GM19452 (cell line): ENCODE measurements around the gene TTC39A.

Experiments
- ATAC-seq: cut with Tn5 transposase; IDR thresholded peaks from one replicate; pipeline ENCODE4 v1.9.1; 2021; ENCODE audit not compliant: unreplicated experiment

The TTC39A gene

DNA sequence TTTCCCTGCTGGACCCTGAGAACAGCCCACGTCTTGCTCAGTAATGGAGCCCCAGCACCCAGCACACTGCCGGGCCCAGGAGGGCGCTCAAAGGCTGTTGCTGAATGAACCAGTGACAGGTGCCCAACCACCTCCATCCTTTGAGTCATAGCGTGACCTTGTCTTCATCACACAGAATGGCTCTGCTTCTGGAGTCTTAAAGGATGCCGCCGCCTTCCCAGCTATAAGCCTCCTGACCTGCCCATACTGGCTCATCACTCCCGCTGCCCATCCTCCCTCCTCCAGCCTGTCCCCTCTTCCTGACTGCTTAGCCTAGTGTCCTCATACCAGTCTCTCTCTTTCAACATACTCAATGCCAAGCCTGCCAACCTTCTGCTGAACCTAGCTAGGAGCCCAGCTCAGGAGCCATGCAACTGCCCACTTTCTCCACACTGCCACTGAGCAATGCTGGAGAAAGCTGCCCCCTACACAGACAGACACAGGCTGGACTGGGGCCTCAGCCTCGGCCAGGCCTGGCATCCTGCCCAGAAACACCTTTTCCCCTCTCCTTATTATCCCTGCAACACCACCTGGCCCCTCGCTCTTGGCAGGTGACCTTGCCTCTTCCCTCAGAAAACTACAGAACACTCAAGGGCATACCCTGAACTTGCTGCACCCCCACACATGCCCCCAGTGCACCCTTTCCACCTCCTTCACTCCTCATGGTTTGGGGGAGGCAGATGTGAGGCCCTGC is 14.1 kb downstream of the TTC39A start:
- no peak for ATAC-seq

DNA sequence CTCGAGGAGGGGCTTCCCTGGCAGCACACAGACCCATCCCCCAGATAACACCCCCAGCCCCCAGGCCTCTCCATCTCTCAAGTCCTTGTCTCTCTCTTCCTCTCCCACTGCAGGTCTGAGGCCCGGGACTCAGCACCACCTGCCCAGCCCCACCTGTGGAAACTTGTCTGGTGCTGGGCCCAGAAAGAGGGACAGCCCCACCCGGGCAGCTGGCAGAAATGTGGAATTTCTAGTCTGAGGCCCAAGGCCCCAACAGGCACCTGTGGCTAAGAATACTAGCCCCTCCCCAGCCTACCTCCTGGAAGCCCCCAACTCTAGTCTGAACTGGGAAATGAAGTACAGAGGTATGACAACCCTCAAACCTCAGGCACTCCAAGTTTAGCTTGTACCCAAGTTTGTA is 15.4 kb downstream of the TTC39A start:
- ATAC-seq: no peak

DNA sequence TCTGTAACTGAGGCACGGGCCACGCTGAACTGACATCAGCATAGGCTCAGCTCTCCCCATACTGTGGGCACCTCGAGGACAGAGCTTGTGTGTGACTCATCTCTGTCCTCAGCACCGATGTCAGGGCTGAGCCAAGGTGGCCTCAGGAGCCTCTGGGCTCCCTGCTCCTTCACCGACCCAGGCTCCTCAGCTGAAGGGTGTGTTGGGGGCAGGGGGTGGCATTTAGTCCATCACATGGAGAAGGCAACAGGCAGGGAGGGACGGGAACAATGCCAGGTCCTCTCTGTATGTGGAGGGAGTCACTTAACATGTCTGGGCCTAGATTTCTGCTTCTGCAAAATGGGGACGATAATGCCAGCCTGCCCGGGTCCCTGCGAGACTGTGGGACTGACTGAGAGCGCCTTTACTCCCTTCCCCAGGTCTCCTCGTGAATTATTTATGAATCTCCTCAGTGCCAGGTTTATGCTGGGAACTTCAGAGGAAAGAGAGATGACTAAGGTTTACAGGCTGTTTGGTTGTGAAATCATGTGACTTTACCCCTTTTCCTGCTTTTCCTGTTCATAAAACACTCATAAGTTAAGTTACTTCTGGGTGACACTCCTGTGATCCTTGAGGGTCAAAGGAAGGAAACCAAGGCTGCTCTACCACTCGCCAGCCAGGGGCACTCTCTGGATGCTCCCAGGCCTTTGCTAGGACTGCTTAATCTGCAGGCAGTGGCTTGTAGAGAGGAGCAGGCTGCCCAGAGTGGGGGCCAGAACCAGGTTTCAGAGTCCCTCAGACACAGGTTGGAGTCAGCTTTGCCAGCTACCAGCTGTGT is 16.2 kb downstream of the TTC39A start:
- ATAC-seq: no peak

DNA sequence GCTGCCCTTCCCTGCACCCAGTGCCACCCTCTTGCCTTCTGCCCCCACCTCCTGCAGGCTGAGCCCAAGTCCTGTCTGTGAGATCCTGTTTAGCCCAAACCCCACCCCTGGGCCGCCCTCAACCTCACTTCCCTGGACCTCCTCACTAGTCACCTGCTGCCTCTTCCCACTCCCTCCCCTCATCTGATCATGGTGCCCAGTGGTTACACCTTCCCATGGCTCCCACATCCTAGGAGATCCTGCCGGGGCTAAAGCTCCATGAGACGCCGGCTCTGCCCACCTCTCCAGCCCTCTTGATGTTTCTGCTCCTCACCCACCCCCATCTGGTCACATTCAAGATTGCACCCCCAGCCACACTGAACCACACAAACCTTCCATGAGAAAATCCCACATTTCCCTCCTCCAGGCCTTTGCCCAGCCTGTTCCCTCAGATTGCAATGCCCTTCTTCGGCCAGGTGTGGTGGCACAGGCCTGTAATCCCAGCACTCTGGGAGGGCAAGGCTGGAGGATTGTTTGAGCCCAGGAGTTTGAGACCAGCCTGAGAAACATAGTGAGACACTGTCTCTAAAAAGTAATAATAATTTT is 17.0 kb downstream of the TTC39A start:
- ATAC-seq: no peak

DNA sequence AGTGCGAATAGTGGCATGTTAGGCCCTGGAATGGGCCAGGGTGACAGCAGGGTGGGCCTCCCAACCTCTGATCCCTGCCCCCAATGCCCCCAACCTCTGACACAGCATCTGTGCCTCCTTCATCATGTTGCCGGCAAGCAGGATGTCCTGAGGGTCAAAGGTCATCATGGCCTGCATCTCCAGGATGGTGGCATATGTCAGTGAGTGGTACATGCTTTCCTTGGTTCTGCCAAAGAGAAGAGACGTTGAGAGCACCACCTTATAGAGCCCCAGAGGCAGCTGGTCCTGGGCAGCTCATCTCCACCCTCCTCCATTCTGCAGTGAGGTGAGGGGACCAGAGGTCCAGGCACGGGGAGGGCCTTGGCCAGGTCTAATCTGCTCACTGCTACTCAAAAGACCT is 17.6 kb downstream of the TTC39A start:
- ATAC-seq: no peak

DNA sequence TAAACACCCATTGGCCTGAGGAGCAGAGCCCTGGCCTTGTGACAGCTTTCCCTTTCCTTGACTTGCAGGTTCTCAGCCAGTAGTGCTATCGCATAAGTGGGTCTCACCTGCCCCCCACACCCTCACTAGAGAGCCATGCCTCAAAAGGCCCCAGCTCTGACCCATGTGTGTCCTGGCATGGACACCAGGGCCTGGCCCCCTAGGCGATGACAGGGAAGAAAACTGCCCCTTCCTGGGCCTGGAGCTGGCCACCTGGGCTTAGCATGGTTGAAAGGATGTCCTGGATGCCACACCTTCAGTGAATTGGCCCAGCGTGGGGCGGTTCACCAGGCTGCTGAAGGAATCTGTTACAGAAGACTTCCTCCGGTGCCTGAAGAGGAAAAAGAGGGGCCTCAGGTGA is 18.5 kb downstream of the TTC39A start:
- no peak for ATAC-seq

DNA sequence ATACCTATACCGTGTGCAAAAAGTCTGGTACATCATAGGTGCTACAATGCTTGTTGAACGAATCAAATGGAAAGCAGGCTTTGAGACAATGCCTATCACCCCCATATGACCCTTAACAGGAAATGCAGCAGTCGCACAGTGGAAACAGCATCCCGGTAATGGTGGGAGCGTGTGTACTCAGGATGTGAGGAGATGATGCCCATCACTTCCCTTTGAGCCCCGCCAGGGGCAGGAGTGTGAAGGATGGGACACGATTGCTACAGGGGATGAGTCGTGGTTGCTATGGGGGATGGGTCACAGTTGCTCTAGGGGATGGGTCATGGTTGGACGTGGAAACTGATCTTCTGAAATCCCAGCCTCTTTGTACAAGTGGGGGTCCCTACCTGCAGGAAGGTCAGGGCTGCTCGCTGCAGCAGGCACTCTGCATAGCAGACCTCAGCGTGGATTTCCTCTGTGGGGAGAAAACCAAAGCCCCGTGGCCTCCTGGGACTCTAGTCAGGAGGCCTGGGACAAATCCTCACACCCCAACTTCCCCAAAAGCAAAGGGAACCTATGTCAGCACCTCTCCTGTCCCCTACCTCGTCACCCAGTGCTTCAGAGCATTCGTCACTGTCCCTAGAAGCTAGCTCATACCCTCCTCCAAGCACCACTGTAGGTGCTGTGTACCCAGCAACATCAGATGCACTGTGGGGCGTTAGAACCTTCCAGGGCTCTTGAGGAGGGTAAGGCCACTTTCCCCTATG is 19.3 kb downstream of the TTC39A start:
- ATAC-seq: no peak

DNA sequence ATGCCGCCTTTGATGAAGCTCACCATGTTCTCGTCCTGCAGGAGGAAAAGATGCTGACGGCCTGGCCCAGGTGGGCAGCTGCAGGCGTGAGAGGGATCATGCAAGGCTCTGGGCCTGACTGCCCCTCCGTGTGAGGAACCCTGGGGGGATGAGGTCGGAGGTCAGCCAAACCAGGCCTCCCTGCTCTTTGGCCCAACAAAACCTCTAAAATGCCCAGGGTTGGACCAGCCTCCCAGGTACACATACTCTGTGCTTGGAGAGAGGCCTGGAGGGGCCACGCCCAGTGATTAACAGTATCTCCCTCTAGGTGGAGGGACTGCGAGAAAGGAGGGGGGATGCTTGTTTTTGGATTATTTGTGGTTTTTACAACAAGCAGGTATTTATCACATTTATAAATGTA is 21.1 kb downstream of the TTC39A start:
- no peak for ATAC-seq

DNA sequence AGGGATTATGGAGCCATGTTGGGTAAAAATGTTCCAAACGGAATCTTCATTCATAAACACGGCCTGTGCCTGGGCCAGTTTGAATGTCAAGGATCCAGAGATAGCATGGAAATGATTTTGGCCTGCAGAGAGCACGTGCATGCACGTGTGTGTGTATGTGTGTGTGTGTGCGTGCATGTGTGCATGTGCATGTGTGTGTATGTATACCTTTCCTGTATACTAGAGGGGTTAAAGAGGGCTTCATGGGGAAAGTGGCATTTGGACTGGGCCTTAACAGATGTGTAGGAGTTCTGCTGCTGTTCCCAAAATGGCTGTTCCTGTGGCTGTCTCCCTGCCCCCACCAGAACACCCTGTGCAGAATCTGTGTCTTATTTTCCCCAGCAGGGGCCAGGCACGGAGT is 21.7 kb downstream of the TTC39A start:
- no peak for ATAC-seq

DNA sequence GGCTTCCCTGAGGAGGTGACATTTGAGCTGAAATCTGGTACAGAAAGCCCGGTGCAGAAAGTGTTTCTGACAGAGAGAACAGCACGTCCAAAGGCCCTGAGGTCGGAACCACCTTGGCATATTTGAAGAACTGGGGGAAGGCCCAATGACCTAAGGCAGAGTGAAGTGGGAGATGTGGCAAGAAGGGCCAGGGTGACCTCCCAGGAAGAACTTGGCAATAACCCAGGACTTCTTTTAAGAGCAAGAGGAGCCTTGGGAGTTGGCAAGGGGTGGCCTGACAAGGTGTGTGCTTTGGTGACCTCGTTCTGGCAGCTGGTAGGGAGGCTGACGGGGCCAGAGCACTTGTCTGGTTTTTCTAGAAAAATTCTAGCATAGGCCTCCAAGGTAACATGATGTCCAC is 23.4 kb downstream of the TTC39A start:
- no peak for ATAC-seq

DNA sequence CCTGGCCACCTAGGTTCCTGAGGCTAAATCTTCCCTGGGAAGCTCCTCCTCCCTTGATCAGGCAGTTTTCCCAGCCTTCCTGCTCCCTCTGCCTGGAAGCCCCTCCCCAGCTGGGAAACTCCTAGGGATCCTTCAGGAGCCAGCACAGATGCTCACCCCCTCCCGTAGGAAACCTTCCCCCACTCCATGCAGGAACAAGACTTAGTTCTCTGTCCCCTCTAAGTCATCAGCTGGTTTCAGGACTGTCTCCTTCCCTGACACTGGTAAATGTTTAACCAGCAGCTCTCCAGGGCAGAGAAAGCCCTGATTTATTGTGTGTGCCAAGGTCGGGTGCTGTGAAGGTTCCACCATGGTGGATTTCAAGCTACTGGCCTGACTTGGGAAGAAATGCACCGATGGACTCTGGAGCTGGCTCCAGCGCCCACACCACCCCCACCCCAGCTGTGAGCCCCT is 25.0 kb downstream of the TTC39A start:
- ATAC-seq: no peak

DNA sequence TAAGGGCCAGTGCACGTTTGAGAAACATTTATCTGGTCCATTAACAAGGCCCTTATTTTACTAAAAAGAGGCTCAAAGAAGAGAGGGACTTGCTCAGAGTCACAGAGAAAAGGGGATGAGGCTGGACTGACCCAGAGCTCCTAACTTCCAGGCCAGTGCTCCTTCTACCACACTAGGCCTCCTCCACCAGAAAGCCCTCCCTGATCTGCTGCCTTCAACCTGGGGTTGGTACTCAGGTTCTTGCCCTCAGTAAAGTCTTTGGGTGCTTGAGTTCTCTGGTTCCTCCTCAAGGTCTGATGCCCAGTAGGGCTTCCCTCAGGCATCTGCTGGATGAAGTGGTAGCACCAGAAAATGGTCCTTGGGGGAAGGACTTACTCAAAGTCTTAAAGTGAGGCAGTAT is 26.0 kb downstream of the TTC39A start:
- ATAC-seq: no peak

DNA sequence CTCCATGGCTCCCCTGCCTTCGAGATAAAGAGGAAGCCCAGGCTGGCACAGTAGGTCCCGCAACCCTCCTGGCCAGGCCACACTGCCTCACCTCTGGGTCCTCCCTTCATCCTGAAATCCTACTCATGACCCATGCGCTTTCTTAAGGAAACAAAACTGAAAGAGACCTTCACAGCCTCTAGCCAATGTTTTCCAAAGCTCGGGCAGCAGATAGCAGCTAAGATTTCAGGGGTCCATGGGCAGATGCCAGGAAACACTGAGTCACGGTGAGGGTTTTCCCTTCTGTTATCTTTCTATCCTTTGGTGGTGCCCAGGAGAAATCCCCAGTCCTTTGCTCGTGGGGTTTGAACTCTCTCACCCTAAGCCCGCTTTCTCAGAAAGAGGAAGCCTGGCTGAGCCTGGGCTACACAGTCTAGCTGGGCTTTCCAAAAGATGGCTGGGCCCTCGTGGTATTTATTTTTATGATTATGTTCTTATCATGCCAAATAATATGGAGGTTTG is 26.6 kb downstream of the TTC39A start:
- no peak for ATAC-seq

DNA sequence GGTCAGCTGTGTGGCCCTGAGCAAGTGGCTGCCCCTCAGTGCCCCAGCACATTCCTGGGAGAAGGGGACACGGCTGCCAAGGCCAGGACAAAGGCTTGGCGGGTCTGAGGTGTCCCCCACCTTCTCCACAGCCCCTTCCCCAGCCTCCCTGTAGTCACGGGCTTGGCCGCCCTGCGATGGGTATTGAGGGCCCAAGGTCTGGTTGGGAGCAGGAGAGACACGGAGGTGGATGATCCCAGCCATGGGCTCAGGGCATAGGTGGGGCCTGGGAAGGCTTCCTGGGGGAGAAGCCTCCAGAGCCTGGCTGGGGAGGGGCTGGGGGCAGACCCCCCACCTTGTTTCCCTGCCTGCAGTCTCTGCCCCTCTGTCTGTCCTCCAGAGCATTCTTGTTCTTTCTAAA is 27.0 kb downstream of the TTC39A start:
- no peak for ATAC-seq

DNA sequence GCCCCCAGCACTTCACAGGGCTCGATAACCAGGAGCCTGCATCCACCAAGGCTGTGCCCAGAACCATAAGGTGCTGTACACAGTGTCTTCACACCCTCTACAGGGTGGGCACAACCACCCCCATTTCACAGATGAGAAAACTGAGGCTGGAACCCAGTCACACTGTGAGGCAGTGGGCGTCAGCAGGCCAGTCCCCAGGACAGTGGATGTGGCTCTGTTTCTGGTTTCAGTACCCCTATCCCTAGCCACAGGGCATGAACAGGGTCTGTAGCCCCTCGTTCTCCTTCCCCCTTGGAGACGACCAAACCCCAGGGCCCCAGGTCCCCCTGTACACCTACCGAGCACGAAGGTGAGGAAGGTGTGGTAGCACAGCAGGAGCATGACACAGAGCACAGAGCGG is 27.6 kb downstream of the TTC39A start:
- no peak for ATAC-seq

DNA sequence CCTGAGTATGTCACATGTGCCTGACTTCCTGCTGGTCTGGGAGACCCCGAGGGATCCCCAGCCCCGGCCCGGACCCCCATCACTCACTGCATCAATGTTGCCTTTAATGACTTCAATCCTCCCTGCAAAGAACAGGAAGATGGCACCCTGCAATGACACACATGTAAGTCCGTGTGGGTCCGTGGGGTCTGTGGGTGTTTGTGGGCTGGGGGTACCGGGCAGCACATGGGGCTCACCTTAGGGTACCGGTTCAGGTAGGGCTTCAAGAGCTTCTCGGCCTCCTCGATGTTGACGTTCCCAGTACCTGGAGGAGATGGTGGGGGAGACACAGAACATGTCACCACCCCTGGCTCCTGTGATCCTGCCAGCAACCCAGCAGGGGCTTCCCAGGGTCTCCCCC is 28.1 kb downstream of the TTC39A start:
- no peak for ATAC-seq

DNA sequence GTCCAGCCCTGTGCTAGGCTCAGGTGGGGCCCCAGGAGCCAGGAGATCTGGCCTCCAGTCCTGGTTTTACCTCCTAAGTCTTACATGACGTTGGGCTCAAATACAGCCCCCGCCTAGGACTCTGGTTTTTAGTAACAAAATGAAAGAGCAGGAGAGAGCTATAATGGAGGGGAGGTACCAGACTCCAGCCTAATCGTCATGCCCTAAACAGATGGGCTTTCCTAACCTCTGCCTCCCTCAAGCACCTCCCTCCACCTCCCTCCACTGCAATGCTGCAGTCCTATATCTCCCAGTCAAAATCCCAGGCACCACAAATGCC is 28.6 kb downstream of the TTC39A start:
- no peak for ATAC-seq

DNA sequence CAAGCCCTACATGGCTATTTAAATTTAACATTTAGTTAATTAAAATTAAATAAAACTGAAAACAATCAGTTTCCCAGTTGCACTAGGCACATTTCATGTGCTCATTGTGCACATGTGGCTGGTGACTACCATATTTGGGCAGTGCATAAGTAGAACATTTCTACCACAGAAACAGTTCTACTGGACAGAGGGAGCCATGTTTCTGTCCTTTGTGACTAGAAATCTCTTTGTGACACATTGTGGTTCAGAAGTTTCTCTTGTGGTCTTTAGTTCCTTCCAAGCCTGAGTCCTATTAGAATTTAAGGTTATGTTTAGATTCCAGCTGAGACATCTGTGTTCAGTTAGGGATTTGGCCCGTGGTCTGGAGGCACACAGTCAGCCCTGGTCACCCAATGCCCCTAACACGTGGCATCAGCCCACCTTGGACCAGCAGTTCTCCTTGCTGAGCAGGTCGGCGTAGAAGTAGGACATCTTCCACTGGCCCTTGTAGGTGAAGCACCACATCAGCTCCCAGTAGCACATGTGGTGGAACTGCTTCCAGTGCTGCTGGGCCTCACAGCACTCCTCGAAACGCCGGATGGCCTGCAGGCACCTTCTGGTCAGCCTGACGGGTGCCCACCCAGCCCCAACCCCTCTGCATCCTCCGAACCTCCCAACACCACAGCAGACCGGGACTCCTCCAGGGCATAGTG is 29.1 kb downstream of the TTC39A start:
- no peak for ATAC-seq

DNA sequence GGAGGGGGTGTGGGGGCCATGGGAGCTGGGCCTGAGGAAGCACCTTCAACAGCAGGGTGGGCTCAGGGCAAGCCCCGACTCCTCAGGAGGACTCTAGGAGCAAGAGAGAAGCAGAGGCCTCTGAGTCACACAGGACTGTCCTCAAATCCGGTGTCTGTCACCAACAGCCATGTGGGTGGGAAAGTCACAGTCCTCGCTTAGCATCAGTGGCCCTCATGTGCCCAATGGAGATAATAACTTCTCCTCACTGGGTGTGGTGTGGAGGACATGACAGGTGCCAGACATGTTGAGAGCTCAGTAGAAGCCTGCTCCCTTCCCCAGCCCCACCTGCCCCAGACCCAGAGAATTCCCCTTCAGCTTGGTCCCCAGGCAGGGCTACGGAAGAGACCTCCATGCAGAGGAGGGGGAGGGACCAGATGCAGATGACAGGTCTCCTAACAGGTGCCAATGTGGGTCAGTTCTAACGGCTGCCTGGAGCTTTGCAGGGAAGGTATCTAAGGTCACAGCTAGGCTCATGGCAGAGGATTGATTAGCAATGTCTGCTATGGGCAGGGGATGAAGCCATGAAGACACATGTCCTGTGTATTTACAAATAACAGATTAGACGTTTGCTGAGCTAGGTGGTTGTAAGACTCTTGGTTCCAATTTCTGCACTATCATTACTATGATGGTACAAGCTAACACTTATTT is 30.2 kb downstream of the TTC39A start:
- no peak for ATAC-seq

DNA sequence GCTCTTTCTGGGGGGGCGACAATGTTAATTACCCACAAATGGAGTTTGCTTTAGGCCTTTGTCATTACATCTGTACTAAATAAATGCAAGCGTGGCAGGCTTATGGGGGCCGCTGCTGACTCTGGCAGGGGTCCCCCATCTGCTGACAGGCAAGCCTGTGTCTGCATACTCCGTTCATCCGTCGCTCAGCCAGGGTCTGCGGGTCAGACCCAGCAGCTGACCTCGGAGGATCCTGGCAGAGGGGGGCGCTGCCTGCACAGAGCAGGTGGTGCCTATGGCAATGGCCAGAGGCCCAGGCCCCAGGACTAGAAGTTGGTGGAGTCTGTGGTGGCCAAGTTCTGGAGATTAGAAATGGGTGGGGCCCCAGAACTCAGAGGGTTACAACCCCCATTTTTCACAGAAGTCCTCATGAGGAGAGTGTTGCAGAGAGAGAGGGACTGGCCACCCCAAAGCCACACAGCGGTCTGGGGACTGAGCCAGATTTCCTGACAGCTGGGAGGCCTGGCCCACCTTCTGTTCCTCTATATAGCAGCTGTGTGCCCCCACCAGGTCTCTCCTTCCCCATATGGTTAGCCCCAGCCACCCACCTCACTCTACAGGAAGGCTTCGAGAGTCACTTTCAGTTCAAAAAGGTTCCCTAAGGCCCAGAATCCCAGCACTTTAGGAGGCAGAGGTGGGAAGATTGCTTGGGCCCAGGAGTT is 31.0 kb downstream of the TTC39A start:
- no peak for ATAC-seq
